Kidney tubule cell (primary cell): ENCODE data around the gene RPS17.

Source experiments
- DNase-seq: peaks from one replicate; pipeline ENCODE4 v3.0.0-alpha.2; 2018; ENCODE audit warnings: low spot score

Gene RPS17

GRCh38 chr15:82540055-82540983 is at the start of gene RPS17:
RPS17 (minus strand) TSS chr15:82540457; CDS start chr15:82540428, 29 bp downstream.
- DNase-seq: peak; percentile 96

- DNase-seq: no peak
These were observed 47.5 kb upstream of the RPS17 start for GRCh38 chr15:82587805-82588204.

GRCh38 chr15:82585072-82585471 is 44.8 kb upstream of the RPS17 start:
- peak; percentile 8 for DNase-seq

- DNase-seq: no peak
These were observed 40.5 kb upstream of the RPS17 start for GRCh38 chr15:82580713-82581112.

- no peak for DNase-seq
These were observed 35.1 kb upstream of the RPS17 start for GRCh38 chr15:82575335-82575734.

GRCh38 chr15:82572986-82573385 is 32.7 kb upstream of the RPS17 start:
- DNase-seq: peak; percentile 30

- peak; percentile 22 for DNase-seq
These were observed 32.1 kb upstream of the RPS17 start for GRCh38 chr15:82572311-82572710.

GRCh38 chr15:82571722-82572222 is 31.5 kb upstream of the RPS17 start:
- peak; percentile 64 for DNase-seq

GRCh38 chr15:82570721-82571508 is 30.7 kb upstream of the RPS17 start:
- DNase-seq: peak; percentile 59

- DNase-seq: no peak
These were observed 29.6 kb upstream of the RPS17 start for GRCh38 chr15:82569834-82570233.

- no peak for DNase-seq
These were observed 28.7 kb upstream of the RPS17 start for GRCh38 chr15:82568986-82569385.

GRCh38 chr15:82567661-82568060 is 27.4 kb upstream of the RPS17 start:
- DNase-seq: no peak

- DNase-seq: peak; percentile 27
These were observed 26.4 kb upstream of the RPS17 start for GRCh38 chr15:82566690-82567089.

- DNase-seq: no peak
These were observed 18.2 kb upstream of the RPS17 start for GRCh38 chr15:82558502-82558901.

GRCh38 chr15:82556315-82557035 is 16.2 kb upstream of the RPS17 start:
- no peak for DNase-seq

- DNase-seq: peak; percentile 36
These were observed 14.6 kb upstream of the RPS17 start for GRCh38 chr15:82554849-82555248.

GRCh38 chr15:82554351-82554750 is 14.1 kb upstream of the RPS17 start:
- peak; percentile 36 for DNase-seq

GRCh38 chr15:82553846-82554245 is 13.6 kb upstream of the RPS17 start:
- DNase-seq: no peak

- no peak for DNase-seq
These were observed 12.6 kb upstream of the RPS17 start for GRCh38 chr15:82552861-82553260.

- peak; percentile 41 for DNase-seq
These were observed 11.5 kb upstream of the RPS17 start for GRCh38 chr15:82551646-82552247.

- DNase-seq: no peak
These were observed 9.0 kb upstream of the RPS17 start for GRCh38 chr15:82549199-82549665.

- DNase-seq: no peak
These were observed 8.4 kb upstream of the RPS17 start for GRCh38 chr15:82548700-82549099.
